ENCODE results near the gene EMILIN3.

Gene EMILIN3

DNA sequence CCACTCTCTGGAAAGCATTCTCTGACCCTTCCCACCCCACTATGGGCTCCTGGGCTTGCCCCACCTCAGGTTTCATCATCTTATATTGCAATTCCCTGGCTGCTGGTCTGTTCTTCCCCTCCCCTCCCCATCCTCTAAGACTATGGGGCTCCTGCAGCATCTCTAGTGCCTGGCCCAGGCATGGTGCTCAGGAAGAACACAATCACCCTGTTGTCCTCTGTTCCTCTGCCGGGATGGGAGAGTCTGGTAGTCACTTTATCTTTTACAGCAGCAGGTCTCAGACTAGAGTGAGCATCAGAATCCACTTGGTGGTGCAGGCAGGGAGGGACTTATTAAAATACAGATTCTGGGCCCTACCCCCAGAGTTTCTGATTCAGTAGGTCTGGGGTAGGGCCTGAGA lies 31.0 kb downstream of the EMILIN3 start:
- Histone ChIP-seq H3K27me3 (no peaks in the 10 kb centered on the region), H3K9me3 (no peaks in the 10 kb centered on the region), H3K4me3 (ENCODE audit: low read depth, low read length) (no peak overlapping the region), H3K36me3 (no peaks in the 10 kb centered on the region), H3K4me1 (no peaks in the 10 kb centered on the region)
- DNase-seq = no peak
- TF ChIP-seq, protein P1, sequence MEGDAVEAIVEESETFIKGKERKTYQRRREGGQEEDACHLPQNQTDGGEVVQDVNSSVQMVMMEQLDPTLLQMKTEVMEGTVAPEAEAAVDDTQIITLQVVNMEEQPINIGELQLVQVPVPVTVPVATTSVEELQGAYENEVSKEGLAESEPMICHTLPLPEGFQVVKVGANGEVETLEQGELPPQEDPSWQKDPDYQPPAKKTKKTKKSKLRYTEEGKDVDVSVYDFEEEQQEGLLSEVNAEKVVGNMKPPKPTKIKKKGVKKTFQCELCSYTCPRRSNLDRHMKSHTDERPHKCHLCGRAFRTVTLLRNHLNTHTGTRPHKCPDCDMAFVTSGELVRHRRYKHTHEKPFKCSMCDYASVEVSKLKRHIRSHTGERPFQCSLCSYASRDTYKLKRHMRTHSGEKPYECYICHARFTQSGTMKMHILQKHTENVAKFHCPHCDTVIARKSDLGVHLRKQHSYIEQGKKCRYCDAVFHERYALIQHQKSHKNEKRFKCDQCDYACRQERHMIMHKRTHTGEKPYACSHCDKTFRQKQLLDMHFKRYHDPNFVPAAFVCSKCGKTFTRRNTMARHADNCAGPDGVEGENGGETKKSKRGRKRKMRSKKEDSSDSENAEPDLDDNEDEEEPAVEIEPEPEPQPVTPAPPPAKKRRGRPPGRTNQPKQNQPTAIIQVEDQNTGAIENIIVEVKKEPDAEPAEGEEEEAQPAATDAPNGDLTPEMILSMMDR (IDR thresholded peaks at IDR 0.05; ENCODE audit: low read depth, low read length) = no peak

DNA sequence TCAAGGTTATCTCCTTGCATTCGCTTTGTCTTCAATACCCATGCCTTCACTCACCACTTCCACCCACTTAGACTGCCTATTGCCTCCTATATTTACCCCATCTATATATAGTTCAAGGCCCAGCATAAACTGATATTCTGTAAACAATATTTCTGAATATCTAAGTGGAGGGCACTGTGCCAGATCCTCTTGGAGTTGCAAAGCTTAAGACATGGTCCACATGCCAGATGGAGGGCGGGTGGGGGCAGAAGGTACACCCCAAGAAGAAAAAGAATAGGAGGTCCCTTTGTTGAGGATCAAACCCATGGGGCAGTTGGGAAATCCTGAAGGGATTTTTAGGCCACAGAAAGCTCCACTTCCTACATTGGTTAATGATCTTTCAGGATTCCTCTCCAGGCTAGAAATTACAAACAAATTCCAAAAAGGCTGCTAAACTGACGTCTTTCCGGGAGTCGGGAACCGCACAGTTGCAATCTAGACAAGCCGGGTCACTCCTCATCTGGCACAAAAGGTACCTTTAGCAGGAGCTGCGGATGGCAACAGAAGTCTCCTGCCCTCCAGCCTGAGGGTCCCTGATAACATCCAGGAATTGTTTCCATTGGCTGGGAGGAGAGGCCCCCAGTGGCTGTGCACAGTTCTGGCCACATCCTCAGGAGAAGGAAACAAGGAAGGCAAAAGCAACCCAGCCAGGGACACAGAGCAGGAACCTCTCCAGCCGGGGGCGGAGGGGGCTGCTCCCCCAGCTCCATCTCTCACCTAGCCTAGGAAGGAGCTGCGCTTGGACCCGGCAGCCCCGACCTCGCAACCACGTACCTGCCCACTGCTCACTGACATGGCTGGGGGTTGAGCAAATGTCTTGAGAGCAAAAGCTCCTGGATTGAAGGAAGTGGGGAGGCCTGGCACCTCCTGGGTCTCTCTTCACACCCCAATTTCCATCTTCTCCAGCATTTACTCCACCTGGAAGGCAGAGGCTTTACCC lies 31.9 kb downstream of the EMILIN3 start:
- Histone ChIP-seq H3K4me1 (no peaks in the 10 kb centered on the region), H3K27me3 (no peaks in the 10 kb centered on the region), H3K9me3 (no peaks in the 10 kb centered on the region), H3K4me3 (ENCODE audit: low read depth, low read length) (no peak overlapping the region), H3K36me3 (no peaks in the 10 kb centered on the region)
- TF ChIP-seq, protein P1 (IDR thresholded peaks at IDR 0.05; ENCODE audit: low read depth, low read length) = no peak
- no peak for DNase-seq

DNA sequence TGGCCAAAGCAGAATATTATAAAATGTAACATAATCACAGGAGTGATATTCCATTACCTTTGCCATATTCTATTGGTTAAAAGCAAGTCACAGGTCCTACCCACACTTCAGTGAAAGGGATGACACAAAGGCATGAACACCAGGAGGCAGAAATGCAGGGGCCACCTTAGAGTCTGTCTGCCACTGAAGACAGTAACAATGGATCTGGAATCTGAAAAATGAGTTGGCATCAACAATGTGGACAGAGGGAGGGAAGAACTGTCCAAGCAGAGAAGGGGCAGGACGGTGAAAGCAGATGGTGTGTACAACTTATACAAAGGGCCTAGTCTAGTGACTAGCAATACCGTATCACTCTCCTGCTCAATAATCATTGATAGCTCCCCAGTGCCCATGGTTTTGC lies 32.6 kb downstream of the EMILIN3 start:
- no peaks in the 10 kb centered on the region for H3K36me3 ChIP-seq
- DNase-seq = no peak
- no peak overlapping the region for H3K4me3 ChIP-seq (ENCODE audit: low read depth, low read length)
- H3K4me1 ChIP-seq = no peaks in the 10 kb centered on the region
- H3K27me3 ChIP-seq = no peaks in the 10 kb centered on the region
- TF ChIP-seq, protein P1 (IDR thresholded peaks at IDR 0.05; ENCODE audit: low read depth, low read length) = no peak
- no peaks in the 10 kb centered on the region for H3K9me3 ChIP-seq

DNA sequence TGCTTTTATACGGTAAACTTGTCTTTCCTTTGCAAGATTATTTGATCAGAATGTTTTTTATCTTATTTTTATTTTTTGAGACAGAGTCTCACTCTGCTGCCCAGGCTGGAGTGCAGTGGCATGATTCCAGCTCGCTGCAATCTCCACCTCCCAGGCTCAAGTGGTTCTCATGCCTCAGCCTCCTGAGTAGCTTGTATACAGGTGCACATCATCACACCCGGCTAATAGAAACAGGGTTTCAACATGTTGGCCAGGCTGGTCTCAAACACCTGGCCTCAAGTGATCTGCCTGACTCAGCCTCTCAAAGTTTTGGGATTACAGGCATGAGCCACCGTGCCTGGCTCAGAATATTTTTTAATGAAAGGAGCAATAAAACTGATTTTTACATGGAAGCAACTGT lies 34.9 kb downstream of the EMILIN3 start:
- DNase-seq = no peak
- H3K36me3 ChIP-seq = no peaks in the 10 kb centered on the region
- no peaks in the 10 kb centered on the region for H3K27me3 ChIP-seq
- H3K4me1 ChIP-seq = no peaks in the 10 kb centered on the region
- TF ChIP-seq, protein P1 (IDR thresholded peaks at IDR 0.05; ENCODE audit: low read depth, low read length) = no peak
- no peaks in the 10 kb centered on the region for H3K9me3 ChIP-seq
- no peak overlapping the region for H3K4me3 ChIP-seq (ENCODE audit: low read depth, low read length)

DNA sequence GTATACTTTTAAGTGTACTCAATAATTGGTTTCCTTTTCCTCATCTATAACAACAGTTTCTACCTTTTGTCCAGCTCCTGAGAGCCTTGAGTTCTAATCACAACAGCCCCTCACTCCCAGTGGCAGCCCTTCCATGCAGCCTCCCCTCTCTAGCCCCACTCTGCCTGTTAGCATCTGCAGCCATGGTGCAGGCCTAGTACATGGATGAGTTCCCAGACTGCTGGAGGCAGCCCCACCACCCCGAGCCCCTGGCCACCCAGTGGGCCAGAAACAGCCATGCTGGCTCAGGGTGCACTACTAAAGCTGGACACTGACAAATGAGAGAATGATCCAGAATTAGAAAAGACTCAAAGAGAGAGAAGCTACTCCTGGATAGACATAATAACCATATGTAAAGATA lies 35.7 kb downstream of the EMILIN3 start:
- Histone ChIP-seq H3K4me3 (ENCODE audit: low read depth, low read length) (no peak overlapping the region), H3K27me3 (no peaks in the 10 kb centered on the region), H3K36me3 (no peaks in the 10 kb centered on the region), H3K4me1 (no peaks in the 10 kb centered on the region), H3K9me3 (no peaks in the 10 kb centered on the region)
- TF ChIP-seq, protein P1 (IDR thresholded peaks at IDR 0.05; ENCODE audit: low read depth, low read length) = no peak
- no peak for DNase-seq

DNA sequence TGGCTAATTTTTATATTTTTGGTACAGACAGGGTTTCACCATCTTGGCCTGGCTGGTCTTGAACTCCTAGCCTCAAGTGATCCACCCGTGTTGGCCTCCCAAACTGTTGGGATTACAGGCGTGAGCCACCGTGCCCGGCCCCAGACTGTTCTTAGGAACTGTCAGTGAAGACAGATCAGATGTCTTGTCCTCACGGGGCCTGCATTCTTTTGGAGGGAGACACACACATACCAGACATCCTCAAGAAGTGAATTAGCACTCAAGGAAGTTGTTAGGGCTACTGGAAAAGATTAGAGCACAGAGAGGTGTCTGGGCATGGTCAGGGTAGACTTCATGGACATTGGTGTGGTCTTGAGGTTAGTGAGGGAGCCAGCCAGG lies 36.3 kb downstream of the EMILIN3 start:
- TF ChIP-seq, protein P1 (IDR thresholded peaks at IDR 0.05; ENCODE audit: low read depth, low read length) = no peak
- Histone ChIP-seq H3K27me3 (no peaks in the 10 kb centered on the region), H3K36me3 (no peaks in the 10 kb centered on the region), H3K9me3 (no peaks in the 10 kb centered on the region), H3K4me1 (no peaks in the 10 kb centered on the region), H3K4me3 (ENCODE audit: low read depth, low read length) (no peak overlapping the region)
- DNase-seq = no peak

Data from BE2C (cell line).